Epithelial cell of proximal tubule (primary cell): ENCODE measurements around the gene DNAAF8. TPM values are rescaled to one million over a fixed set of nuclear protein-coding genes. Genes with fewer than 3 reads are reported as not detected.

Experiments used
- DNase-seq: peaks from one replicate; pipeline ENCODE4 v3.0.0-alpha.2; 2011; ENCODE audit warnings: low read depth
- H3K4me3 ChIP-seq: 2 replicates; pipeline ENCODE4 v1.5.1; 2011; ENCODE audit warnings: low read depth, mild to moderate bottlenecking, low read length
- total RNA-seq: library from RNA; depleted of rRNA; stranded (reverse); fragments of >200 nt; gene quantifications from 2 replicates; pipeline ENCODE4 v1.2.3, GENCODE V29; 2015
- TF ChIP-seq, protein P1 (sequence below): conservative IDR thresholded peaks from 2 replicates; pipeline ENCODE4 v1.5.1; 2012; ENCODE audit warnings: low read depth, mild to moderate bottlenecking, low read length

Gene DNAAF8
- total RNA-seq, 1 donor from 2014 or later: not detected

DNA sequence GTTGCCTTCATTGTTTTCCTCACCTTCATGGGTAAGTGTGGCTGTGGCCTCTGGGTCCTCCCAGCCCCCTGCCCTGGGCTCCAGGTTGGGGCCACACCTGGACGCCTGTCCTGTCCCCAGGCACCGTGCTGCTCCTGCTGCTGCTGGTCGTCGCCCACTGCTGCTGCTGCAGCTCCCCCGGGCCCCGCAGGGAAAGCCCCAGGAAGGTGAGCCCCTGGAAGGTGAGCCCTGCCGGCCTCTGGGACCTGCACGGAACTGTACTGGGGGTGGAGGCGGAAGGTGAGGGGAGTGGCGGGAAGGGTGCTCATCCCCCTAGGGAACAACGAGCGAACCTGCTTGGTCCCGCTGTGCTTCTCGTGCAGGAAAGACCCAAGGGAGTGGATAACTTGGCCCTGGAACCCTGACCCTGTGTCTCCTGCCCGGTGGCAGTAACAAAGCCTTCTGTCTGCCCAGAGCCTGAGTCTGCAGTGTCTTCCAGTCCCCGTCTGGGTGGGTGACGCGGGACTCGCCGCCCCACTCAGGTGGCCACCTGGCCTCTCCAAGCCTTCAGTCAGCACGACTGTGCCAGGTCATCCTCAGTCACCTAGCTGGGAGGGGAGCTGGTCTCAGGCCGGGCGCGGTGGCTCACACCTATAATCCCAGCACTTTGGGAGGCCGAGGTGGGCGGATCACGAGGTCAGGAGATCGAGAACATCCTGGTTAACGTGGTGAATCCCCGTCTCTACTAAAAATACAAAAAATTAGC lies 61.7 kb downstream of the DNAAF8 start:
- TF ChIP-seq, protein P1, sequence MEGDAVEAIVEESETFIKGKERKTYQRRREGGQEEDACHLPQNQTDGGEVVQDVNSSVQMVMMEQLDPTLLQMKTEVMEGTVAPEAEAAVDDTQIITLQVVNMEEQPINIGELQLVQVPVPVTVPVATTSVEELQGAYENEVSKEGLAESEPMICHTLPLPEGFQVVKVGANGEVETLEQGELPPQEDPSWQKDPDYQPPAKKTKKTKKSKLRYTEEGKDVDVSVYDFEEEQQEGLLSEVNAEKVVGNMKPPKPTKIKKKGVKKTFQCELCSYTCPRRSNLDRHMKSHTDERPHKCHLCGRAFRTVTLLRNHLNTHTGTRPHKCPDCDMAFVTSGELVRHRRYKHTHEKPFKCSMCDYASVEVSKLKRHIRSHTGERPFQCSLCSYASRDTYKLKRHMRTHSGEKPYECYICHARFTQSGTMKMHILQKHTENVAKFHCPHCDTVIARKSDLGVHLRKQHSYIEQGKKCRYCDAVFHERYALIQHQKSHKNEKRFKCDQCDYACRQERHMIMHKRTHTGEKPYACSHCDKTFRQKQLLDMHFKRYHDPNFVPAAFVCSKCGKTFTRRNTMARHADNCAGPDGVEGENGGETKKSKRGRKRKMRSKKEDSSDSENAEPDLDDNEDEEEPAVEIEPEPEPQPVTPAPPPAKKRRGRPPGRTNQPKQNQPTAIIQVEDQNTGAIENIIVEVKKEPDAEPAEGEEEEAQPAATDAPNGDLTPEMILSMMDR: no peak
- DNase-seq: no peak
- H3K4me3 ChIP-seq: no peak overlapping the region

DNA sequence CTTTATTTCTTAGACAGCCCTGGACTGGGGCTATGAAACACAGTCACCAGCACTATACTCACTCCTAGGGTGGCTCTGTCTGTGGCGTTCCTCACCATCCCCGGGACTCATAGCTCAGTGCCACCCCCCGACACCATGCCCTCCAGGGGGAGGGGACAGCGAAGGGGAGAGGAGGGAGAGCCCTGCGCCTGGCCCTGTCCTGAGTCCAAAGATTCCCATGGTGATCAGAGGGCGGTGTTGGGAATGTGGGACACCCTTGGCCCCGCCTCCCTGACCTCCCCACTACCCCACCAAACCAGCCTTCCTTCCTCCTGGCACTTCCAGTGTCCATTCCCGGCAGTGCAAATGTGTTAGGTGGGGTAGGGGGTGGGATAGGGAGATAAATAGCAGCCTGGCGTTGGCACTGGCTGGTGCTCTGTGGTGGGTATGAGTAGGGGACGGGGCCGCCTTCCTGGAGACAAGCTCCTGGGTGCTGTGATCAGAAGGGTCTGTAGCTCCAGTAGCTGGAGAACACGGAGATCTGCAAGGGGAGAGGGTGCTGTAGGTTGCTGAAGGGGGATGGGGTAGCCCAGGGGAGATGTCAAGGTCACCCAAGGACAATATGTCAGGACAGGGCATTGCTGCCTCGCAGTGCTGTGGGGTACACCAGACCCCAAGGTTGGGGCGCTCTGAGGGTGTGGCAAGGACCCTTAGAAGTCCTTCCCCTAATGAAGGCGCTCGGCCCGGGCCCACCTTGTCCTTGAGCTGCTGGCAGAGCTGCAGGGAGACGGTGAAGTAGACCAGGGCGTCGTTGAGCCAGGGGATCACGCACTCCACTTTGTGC lies 62.9 kb downstream of the DNAAF8 start:
- H3K4me3 ChIP-seq: no peak overlapping the region
- TF ChIP-seq, protein P1: no peak
- no peak for DNase-seq

DNA sequence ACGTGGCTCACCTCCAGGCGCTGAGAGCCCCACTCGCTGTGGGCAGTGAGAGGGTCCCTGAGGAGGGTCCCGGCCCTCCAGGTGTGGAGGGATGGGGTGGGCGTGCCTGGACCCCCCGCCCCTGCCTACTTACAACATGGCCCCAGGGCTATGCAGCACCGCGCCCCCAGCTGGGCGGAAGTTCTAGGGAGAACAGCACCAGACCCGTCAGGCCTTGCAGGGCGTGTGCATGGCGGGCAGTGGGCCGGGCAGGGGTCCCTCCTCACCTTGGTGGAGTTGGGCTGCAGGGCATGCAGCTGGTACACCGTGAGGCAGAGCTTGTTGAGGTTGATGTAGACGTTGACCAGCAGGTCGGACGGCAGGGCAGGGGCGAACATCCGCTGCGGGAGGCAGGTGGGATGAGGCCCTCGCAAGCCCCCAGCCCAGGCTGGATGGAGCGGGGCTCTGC lies 63.5 kb downstream of the DNAAF8 start:
- TF ChIP-seq, protein P1: no peak
- no peak for DNase-seq
- no peak overlapping the region for H3K4me3 ChIP-seq

DNA sequence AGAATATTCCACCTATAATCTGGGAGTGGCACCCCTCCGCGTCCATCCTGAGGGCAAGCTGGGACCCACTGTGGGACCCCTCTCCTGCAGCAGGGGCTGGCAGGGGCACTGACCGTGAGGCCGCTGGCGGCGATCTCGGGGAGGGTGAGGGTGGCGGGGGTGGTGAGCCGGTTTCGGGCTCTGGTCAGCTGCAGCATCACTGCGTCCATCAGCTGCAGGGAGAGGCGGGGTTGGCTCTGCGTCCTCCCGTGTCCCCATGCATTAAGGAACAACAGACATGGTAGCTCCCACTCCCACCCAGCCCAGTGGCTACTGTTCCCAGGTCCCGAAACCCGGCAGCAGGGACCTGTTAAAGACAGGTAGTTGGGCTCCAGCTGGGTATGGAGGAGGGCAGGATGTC lies 64.1 kb downstream of the DNAAF8 start:
- DNase-seq: no peak
- TF ChIP-seq, protein P1: no peak
- no peak overlapping the region for H3K4me3 ChIP-seq

Other genes with a start within 250 kb of the DNAAF8 start
- 13.8 and 30.3 TPM in 2 replicates for gene CDIP1, start 195.8 kb upstream of the DNAAF8 start, total RNA-seq
- gene C16orf96, start 178.2 kb upstream of the DNAAF8 start, total RNA-seq: not detected in 2 replicates
- 9.2 and 10.4 TPM in 2 replicates for gene UBALD1, start 119.6 kb upstream of the DNAAF8 start, total RNA-seq
- 40.6 and 41.3 TPM in 2 replicates for gene MGRN1, start 109.7 kb upstream of the DNAAF8 start, total RNA-seq
- gene NUDT16L1, start 41.0 kb upstream of the DNAAF8 start, total RNA-seq: 23.8 and 37.4 TPM in 2 replicates
- gene ANKS3, start 266 bp upstream of the DNAAF8 start, total RNA-seq: 13.7 and 22.4 TPM in 2 replicates
- gene ZNF500, start 32.6 kb downstream of the DNAAF8 start, total RNA-seq: 6.9 and 7.6 TPM in 2 replicates
- not detected in 2 replicates for gene SEPTIN12, start 53.8 kb downstream of the DNAAF8 start, total RNA-seq
- 0.98 and 12.2 TPM in 2 replicates for gene SMIM22, start 60.8 kb downstream of the DNAAF8 start, total RNA-seq
- 18.8 and 39.6 TPM in 2 replicates for gene ROGDI, start 68.1 kb downstream of the DNAAF8 start, total RNA-seq
- 33.1 and 50.3 TPM in 2 replicates for gene GLYR1, start 112.8 kb downstream of the DNAAF8 start, total RNA-seq
- 24.5 and 30.0 TPM in 2 replicates for gene UBN1, start 112.9 kb downstream of the DNAAF8 start, total RNA-seq
- gene PPL, start 202.6 kb downstream of the DNAAF8 start, total RNA-seq: 9.1 and 21.0 TPM in 2 replicates
- under 0.01 TPM in 1 of 2 replicates, not detected in the other for gene SEC14L5, start 223.8 kb downstream of the DNAAF8 start, total RNA-seq